CD14-positive monocyte (primary cell): ENCODE data around the gene INS. TPM values are rescaled to one million over a fixed set of nuclear protein-coding genes. Genes with fewer than 3 reads are reported as not detected.
A peak's percentile ranks its signal among the peaks of the same experiment; 100 is the strongest.

ENCODE experiments used
- DNase-seq, 3 donors: peaks; one replicate each; pipeline ENCODE4 v3.0.0-alpha.2; 2011 to 2022
- H2AFZ ChIP-seq: 2 replicates; pipeline ENCODE4 v1.6.0; 2012; ENCODE audit warnings: mild to moderate bottlenecking, low read depth, low read length, inconsistent platforms; ENCODE audit not compliant: insufficient read depth, poor library complexity, severe bottlenecking
- H3K27ac ChIP-seq, 2 donors: 1 replicate in 1 of 2; 2 replicates in 1 of 2; pipeline ENCODE4 v1.5.1; 2012 to 2013; ENCODE audit warnings: low read length in 2 of 2, control low read depth in 1 of 2, inconsistent platforms in 1 of 2, low read depth in 1 of 2, mild to moderate bottlenecking in 1 of 2
- H3K27me3 ChIP-seq, 2 donors: one replicate each; pipeline versions ENCODE4 v1.6.0 to v1.6.1; 2011 to 2013; ENCODE audit warnings: low read length in 2 of 2; ENCODE audit not compliant: control insufficient read depth in 2 of 2, insufficient read depth in 2 of 2
- H3K36me3 ChIP-seq, 2 donors: replicated peaks in 1 of 2; 1 replicate in 1 of 2; 2 replicates in 1 of 2; pipeline versions ENCODE4 v1.5.1 to v1.6.1; 2012 to 2013; ENCODE audit warnings: low read length in 2 of 2, control low read depth in 1 of 2, inconsistent platforms in 1 of 2, mild to moderate bottlenecking in 1 of 2; ENCODE audit not compliant: insufficient read depth in 2 of 2, control insufficient read depth in 1 of 2
- H3K4me1 ChIP-seq, 2 donors: 1 replicate in 1 of 2; 2 replicates in 1 of 2; pipeline versions ENCODE4 v1.5.1 to v1.6.1; 2012 to 2013; ENCODE audit warnings: low read length in 2 of 2, control low read depth in 1 of 2, inconsistent platforms in 1 of 2, mild to moderate bottlenecking in 1 of 2, moderate library complexity in 1 of 2; ENCODE audit not compliant: insufficient read depth in 2 of 2, control insufficient read depth in 1 of 2
- H3K4me2 ChIP-seq: replicated peaks from 2 replicates; pipeline ENCODE3; 2012; ENCODE audit warnings: low read length, moderate library complexity, mild to moderate bottlenecking; ENCODE audit not compliant: poor library complexity, severe bottlenecking; ENCODE audit errors: extremely low read depth
- H3K4me3 ChIP-seq, 3 experiments: fragments of 200-600 bp in 1 of 3; sonication (generic) in 1 of 3; replicated peaks in 1 of 3; 1 replicate in 2 of 3; 2 replicates in 1 of 3; pipeline ENCODE4 v1.5.1; 2011 to 2013; ENCODE audit warnings: low read length in 3 of 3, mild to moderate bottlenecking in 3 of 3, control low read depth in 2 of 3, low read depth in 2 of 3, inconsistent platforms in 1 of 3, moderate library complexity in 1 of 3
- H3K79me2 ChIP-seq: 2 replicates; pipeline ENCODE4 v1.6.0; 2012; ENCODE audit warnings: mild to moderate bottlenecking, control low read depth, inconsistent platforms, low read length, moderate library complexity; ENCODE audit not compliant: insufficient read depth
- H3K9ac ChIP-seq: 2 replicates; pipeline ENCODE4 v1.6.0; 2017; ENCODE audit warnings: low read length, mild to moderate bottlenecking; ENCODE audit not compliant: insufficient read depth, poor library complexity, severe bottlenecking
- H3K9me3 ChIP-seq, 2 donors: replicated peaks in 1 of 2; 1 replicate in 1 of 2; 2 replicates in 1 of 2; pipeline versions ENCODE4 v1.5.1 to v1.6.1; 2012 to 2013; ENCODE audit warnings: low read length in 2 of 2, control low read depth in 1 of 2; ENCODE audit not compliant: control insufficient read depth in 1 of 2, insufficient read depth in 1 of 2
- H4K20me1 ChIP-seq: 2 replicates; pipeline ENCODE4 v1.6.0; 2012; ENCODE audit warnings: mild to moderate bottlenecking, low read length, control low read depth, moderate library complexity; ENCODE audit not compliant: insufficient read depth
- H3K27ac Mint-ChIP-seq, 7 donors: one replicate each; pipeline ENCODE4 v1.8.0; 2020; ENCODE audit warnings: mild to moderate bottlenecking in 7 of 7, mixed read lengths in 7 of 7, moderate library complexity in 6 of 7, inconsistent platforms in 2 of 7
- H3K27me3 Mint-ChIP-seq, 3 donors: one replicate each; pipeline ENCODE4 v1.8.0; 2021 to 2022; ENCODE audit warnings: low read depth in 3 of 3, mild to moderate bottlenecking in 3 of 3, mixed read lengths in 3 of 3, moderate library complexity in 3 of 3, inconsistent platforms in 1 of 3
- H3K36me3 Mint-ChIP-seq, 2 donors: one replicate each; pipeline ENCODE4 v1.8.0; 2020; ENCODE audit warnings: mixed read lengths in 2 of 2, inconsistent platforms in 1 of 2, mild to moderate bottlenecking in 1 of 2
- H3K4me1 Mint-ChIP-seq: one replicate; pipeline ENCODE4 v1.8.0; 2020; ENCODE audit warnings: mild to moderate bottlenecking, mixed read lengths
- H3K4me3 Mint-ChIP-seq, 2 donors: one replicate each; pipeline ENCODE4 v1.8.0; 2020; ENCODE audit warnings: mild to moderate bottlenecking in 2 of 2, mixed read lengths in 2 of 2, moderate library complexity in 1 of 2
- H3K9me3 Mint-ChIP-seq, 7 donors: one replicate each; pipeline ENCODE4 v1.8.0; 2020 to 2022; ENCODE audit warnings: mixed read lengths in 7 of 7, mild to moderate bottlenecking in 6 of 7, moderate library complexity in 6 of 7, inconsistent platforms in 2 of 7
- WGBS: methylation state at CpG from one replicate; pipeline ENCODE4 v1.1.5; 2013; ENCODE audit warnings: missing lambda C conversion rate; ENCODE audit not compliant: insufficient coverage; 5-methylcytosine and 5-hydroxymethylcytosine counted together
- intact Hi-C, 2 donors: fragments of 100-400 bp; cut with micrococcal nuclease; formaldehyde crosslinking; loops; one replicate each; pipeline versions ENCODE4 v1.15.0 to v1.15.1; 2023
- polyA plus RNA-seq, 3 donors: library from polyadenylated mRNA; depleted of rRNA in 1 of 3; unstranded in 2 of 3; stranded (reverse) in 1 of 3; fragments of 300-500 nt in 2 of 3; fragments of >200 nt in 1 of 3; fragmentation: Illumina TruSeq in 2 of 3; gene quantifications; 1 replicate in 2 of 3; 2 replicates in 1 of 3; pipeline ENCODE4 v1.2.3, GENCODE V29; 2012 to 2021
- TF ChIP-seq, protein P1 (sequence below): fragments of 200-600 bp; IDR thresholded peaks from one replicate; pipeline ENCODE4 v1.8.0; 2022; ENCODE audit warnings: antibody characterized with exemption, mild to moderate bottlenecking

INS gene
- polyA plus RNA-seq, 3 donors: not detected

DNA sequence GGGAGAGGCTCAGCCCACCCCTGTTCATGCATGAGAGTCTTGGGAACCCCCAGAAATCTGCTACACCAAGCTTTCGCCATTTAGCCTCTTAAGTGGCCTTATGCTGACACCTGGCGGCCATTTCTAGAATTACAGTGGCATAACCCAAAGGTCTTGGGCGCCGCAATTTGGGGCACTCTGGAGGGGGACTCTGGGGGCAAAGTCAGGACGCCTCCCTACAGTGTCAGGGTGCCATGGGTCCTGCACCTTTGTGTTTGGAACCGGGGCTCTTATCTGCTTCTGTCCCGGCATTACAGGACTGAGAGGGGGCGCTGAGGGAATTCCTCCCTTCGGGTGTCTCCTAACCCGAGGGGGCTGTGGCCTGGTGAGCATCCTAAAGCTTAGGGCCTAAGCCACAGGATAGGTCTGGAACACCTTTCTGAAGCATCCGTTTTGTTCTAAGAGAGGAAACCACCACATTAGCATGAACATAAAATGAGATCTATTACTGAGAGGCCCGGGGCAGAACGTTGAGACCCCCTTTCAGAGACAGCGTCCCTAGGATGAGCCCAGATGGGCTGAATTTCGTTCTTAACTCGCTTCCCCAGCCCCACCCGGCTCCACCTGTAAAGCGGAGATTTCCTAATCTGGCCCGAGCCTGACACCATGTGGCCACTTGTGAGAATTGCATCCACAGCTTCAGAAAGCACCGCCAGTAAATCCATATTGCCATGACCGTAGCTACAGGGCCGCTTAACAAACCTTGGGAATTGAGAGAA lies 9.3 kb downstream of the INS start:
- Mint-ChIP-seq H3K4me3 (no peak overlapping the region), H3K27ac (peak overlapping the region in 5 of 7 donors; percentile 19 to 50 (median 25)), H3K36me3 (no peaks in the 10 kb centered on the region), H3K4me1 (peaks cover 12% of the 10 kb centered on the region), H3K27me3 (peaks cover 35 to 68% (median 43%) of the 10 kb centered on the region in 3 donors), H3K9me3 (no peaks in the 10 kb centered on the region)
- peak overlapping the region in 1 of 3 experiments; percentile 31 for H3K4me3 ChIP-seq
- H4K20me1 ChIP-seq: no peaks in the 10 kb centered on the region
- whole genome bisulfite sequencing: 1% methylated on average over 19 of the region's 22 CpGs
- intact Hi-C loops: loop anchor here (1.0 to 10.0 kb wide), 7 partner anchors 227 to 499 kb away; partner anchors contain the start of genes PRR33 (in 1 of the 2) and TNNI2 (in 1 of the 2)
- peaks cover 5 to 7% of the 10 kb centered on the region in 2 donors for H3K4me1 ChIP-seq
- peak; percentile 57 to 67 (median 65) for DNase-seq
- H3K4me2 ChIP-seq: peak overlapping the region; percentile 50
- peak overlapping the region; percentile 6 for H2AFZ ChIP-seq
- no peaks in the 10 kb centered on the region for H3K79me2 ChIP-seq
- H3K27ac ChIP-seq: no peak overlapping the region
- no peaks in the 10 kb centered on the region for H3K36me3 ChIP-seq
- TF ChIP-seq, protein P1, sequence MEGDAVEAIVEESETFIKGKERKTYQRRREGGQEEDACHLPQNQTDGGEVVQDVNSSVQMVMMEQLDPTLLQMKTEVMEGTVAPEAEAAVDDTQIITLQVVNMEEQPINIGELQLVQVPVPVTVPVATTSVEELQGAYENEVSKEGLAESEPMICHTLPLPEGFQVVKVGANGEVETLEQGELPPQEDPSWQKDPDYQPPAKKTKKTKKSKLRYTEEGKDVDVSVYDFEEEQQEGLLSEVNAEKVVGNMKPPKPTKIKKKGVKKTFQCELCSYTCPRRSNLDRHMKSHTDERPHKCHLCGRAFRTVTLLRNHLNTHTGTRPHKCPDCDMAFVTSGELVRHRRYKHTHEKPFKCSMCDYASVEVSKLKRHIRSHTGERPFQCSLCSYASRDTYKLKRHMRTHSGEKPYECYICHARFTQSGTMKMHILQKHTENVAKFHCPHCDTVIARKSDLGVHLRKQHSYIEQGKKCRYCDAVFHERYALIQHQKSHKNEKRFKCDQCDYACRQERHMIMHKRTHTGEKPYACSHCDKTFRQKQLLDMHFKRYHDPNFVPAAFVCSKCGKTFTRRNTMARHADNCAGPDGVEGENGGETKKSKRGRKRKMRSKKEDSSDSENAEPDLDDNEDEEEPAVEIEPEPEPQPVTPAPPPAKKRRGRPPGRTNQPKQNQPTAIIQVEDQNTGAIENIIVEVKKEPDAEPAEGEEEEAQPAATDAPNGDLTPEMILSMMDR: peak; percentile 95
- peaks cover 0 to 43% of the 10 kb centered on the region in 2 donors for H3K27me3 ChIP-seq
- H3K9me3 ChIP-seq: no peaks in the 10 kb centered on the region
- no peak overlapping the region for H3K9ac ChIP-seq

DNA sequence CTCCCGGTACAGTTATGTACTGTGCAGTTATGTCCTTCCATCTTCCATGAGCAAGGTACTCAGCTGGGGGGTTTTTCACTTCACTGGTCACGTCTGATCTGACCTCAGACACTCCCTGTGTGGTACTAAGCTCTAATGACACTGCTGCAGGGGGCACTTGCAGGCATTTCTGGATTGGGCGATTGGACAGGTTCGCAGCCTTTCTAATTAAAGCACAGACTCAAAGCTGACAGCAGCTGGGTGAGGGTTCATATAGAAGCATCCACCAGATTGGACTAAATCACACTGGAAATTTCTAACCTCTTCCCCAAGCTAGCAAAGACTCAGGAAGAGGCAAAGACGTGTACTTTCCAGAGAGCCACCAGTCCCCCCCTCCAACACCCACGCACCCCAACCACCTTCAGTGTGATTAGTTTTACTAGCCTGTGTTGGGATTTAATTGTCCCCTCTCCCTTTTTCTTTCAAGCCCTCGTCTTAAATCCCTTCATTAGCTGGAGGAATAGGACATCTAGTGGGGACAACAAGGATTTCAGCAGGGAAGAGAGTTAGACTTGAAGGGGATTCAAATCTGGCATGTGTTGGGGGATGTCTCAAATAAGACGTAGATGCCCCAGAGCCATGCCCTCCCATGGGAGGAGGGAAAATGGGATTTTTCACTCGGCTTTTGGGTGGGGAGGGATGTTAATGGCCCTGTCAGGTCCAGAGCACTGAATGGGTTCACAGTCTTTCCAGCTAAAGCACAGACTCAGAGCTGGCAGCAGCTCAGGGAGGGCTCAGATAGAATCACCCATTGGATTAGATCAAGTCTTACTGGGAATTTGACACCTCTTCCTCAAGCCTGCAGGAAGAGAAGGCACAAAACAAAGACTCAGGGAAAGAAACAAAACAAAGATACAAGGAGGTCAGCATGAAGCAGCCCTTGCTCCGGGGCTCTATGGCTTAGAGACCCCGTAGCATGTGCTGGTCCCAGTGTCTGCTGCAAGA lies 10.9 kb downstream of the INS start:
- Histone ChIP-seq H3K4me1 (peaks cover 5 to 7% of the 10 kb centered on the region in 2 donors), H3K9ac (no peak overlapping the region), H4K20me1 (no peaks in the 10 kb centered on the region), H3K36me3 (no peaks in the 10 kb centered on the region), H3K79me2 (no peaks in the 10 kb centered on the region), H3K27ac (no peak overlapping the region), H3K4me3 (no peak overlapping the region), H3K27me3 (peaks cover 6 to 58% of the 10 kb centered on the region in 2 donors), H3K9me3 (peaks cover 0 to 5% of the 10 kb centered on the region in 2 donors), H2AFZ (no peak overlapping the region), H3K4me2 (no peak overlapping the region)
- TF ChIP-seq, protein P1: no peak
- H3K27ac Mint-ChIP-seq: no peak overlapping the region
- peaks cover 0 to 5% (median 1%) of the 10 kb centered on the region in 7 donors for H3K9me3 Mint-ChIP-seq
- peak overlapping the region in 1 of 2 donors; percentile 49 for H3K4me3 Mint-ChIP-seq
- H3K4me1 Mint-ChIP-seq: peaks cover 12% of the 10 kb centered on the region
- WGBS: 43% methylated on average over 5 of the region's 11 CpGs
- no peak for DNase-seq
- no peaks in the 10 kb centered on the region for H3K36me3 Mint-ChIP-seq
- intact Hi-C loops: loop anchor here (5.0 to 10.0 kb wide), 5 partner anchors 225 to 318 kb away; partner anchors contain the start of genes PRR33 (in 1 of the 2), SYT8 (in 1 of the 2) and TNNI2 (in 1 of the 2)
- peaks cover 50 to 78% (median 58%) of the 10 kb centered on the region in 3 donors for H3K27me3 Mint-ChIP-seq
